Endothelial cell (in vitro differentiated cells): ENCODE measurements around the gene PDLIM7. TPM values are rescaled to one million over a fixed set of nuclear protein-coding genes. Genes with fewer than 3 reads are reported as not detected.

ENCODE experiments used
- DNase-seq: peaks from one replicate; pipeline ENCODE4 v3.0.0; 2021; ENCODE audit warnings: low spot score
- H3K27ac Mint-ChIP-seq: one replicate; pipeline ENCODE4 v1.8.0; 2021; ENCODE audit warnings: mixed read lengths, inconsistent platforms; ENCODE audit not compliant: unreplicated experiment
- H3K27me3 Mint-ChIP-seq: one replicate; pipeline ENCODE4 v1.8.0; 2021; ENCODE audit warnings: mild to moderate bottlenecking, moderate library complexity, mixed read lengths, inconsistent platforms; ENCODE audit not compliant: unreplicated experiment
- H3K36me3 Mint-ChIP-seq: one replicate; pipeline ENCODE4 v1.8.0; 2021; ENCODE audit warnings: mild to moderate bottlenecking, low read depth, mixed read lengths, inconsistent platforms; ENCODE audit not compliant: unreplicated experiment
- H3K4me1 Mint-ChIP-seq: one replicate; pipeline ENCODE4 v1.8.0; 2021; ENCODE audit warnings: mild to moderate bottlenecking, mixed read lengths, inconsistent platforms; ENCODE audit not compliant: unreplicated experiment
- H3K4me3 Mint-ChIP-seq: one replicate; pipeline ENCODE4 v1.8.0; 2021; ENCODE audit warnings: mild to moderate bottlenecking, mixed read lengths, inconsistent platforms; ENCODE audit not compliant: unreplicated experiment
- H3K9me3 Mint-ChIP-seq: one replicate; pipeline ENCODE4 v1.8.0; 2021; ENCODE audit warnings: mixed read lengths, inconsistent platforms; ENCODE audit not compliant: unreplicated experiment
- total RNA-seq: library from RNA; stranded (reverse); fragmentation: NEBNext Ultra II Directional; extraction: Animal tissue kit (Norgen Biotek cat#: 25700); gene quantifications from one replicate; pipeline ENCODE4 v1.2.1, GENCODE V29; 2021; ENCODE audit not compliant: unreplicated experiment
- TF ChIP-seq, protein P1 (sequence below): fragments of 200-600 bp; sonication (generic); IDR thresholded peaks from one replicate; pipeline ENCODE4 v1.5.0; 2021; ENCODE audit warnings: antibody characterized with exemption; ENCODE audit not compliant: unreplicated experiment

The PDLIM7 gene
- total RNA-seq, 1 donor from 2014 or later, result 238 TPM

DNA sequence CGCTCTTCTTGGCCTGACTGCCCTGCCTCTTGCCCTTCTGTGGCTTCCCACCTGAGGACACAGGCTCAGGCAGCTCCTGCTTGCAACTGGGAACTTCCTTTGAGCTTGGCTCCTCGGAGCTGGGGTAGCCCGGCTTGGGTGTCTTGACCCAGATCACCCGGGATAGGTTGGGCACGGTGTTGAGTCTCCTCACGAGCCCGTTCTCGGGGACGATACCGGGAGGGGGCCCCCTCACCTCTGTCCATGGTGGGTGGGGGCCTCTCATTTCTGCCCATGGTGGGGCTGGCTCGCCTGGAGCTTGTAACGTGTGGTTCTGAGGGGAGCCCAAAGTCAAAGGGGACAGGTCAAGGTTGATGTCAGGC lies 27.1 kb upstream of the PDLIM7 start:
- H3K27me3 Mint-ChIP-seq, result peaks cover 2% of the 10 kb centered on the region
- TF ChIP-seq, protein P1, sequence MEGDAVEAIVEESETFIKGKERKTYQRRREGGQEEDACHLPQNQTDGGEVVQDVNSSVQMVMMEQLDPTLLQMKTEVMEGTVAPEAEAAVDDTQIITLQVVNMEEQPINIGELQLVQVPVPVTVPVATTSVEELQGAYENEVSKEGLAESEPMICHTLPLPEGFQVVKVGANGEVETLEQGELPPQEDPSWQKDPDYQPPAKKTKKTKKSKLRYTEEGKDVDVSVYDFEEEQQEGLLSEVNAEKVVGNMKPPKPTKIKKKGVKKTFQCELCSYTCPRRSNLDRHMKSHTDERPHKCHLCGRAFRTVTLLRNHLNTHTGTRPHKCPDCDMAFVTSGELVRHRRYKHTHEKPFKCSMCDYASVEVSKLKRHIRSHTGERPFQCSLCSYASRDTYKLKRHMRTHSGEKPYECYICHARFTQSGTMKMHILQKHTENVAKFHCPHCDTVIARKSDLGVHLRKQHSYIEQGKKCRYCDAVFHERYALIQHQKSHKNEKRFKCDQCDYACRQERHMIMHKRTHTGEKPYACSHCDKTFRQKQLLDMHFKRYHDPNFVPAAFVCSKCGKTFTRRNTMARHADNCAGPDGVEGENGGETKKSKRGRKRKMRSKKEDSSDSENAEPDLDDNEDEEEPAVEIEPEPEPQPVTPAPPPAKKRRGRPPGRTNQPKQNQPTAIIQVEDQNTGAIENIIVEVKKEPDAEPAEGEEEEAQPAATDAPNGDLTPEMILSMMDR, result no peak
- H3K4me3 Mint-ChIP-seq, result no peak overlapping the region
- no peaks in the 10 kb centered on the region for H3K9me3 Mint-ChIP-seq
- no peak for DNase-seq
- no peaks in the 10 kb centered on the region for H3K4me1 Mint-ChIP-seq
- H3K27ac Mint-ChIP-seq, result no peak overlapping the region
- H3K36me3 Mint-ChIP-seq, result peaks cover 23% of the 10 kb centered on the region

DNA sequence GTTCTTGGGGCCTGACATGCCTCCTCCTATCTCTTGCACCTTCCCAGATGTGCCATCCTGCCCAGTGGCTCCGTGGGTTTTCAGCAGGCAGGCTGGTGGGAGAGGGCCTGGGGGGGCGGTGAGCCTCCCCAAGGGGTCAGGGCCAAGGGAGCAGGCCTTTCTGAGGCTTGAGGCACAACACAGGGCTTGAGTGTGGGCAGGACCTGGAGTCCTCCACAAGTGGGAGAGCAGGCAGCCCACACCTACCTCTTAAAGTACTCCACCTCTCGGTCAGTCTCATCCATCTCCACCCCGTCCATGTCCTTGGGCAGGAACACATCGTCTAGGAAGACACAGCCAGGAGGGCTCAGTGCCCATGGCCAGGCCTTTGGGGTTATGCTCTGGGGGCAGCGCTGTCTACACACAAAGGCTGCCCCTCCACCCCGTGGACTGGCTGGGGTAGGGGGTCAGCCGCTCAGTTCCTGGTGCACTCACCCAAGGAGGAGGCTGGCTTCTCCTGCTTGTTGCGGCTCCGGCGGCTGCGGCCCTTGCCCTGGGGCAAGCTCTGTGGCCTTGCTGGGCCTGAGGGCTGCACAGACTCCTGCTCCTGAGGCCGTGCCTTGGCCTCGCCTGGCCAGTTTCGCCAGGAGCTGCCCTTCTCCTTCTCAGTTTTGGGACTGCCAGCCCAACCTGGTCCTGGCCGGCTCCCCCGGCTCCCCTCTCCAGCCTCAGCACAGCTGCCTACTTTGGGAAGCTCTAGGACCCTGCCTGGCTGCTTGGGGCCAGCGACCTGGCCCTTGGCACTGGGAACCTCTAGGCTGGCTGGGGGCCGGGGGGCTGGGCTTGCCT lies 26.5 kb upstream of the PDLIM7 start:
- TF ChIP-seq, protein P1, result no peak
- Mint-ChIP-seq H3K4me1 (no peaks in the 10 kb centered on the region), H3K9me3 (no peaks in the 10 kb centered on the region)

DNA sequence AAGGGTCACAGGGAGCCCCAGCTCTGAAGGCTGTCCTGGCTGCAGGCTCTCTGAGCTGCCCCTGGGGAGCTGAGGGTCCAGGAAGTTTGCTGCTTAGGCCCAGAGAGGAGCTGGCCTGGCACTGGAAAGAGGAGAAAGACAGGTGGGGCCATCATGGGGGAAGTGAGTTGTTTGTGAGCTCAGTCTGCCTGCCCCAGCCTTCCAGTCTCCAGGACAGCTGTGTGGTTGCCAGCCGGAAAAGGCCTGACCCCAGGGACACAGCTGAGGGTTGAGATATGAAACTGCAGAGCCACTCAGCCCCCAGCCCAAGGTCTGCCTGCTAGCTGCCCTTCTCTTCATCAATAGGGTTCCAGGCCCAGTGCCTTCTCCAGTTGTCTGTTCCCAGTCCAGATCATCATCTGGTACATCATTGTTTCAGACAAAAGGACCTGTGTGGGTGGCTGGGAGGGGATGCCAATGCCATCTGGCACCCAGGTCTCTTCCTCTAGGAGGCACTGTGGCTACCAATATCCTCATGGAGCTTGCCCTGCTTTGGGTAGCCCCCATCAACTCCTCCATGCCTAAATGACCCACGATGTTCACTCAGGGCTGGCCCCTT lies 23.6 kb upstream of the PDLIM7 start:
- Mint-ChIP-seq H3K9me3 (no peaks in the 10 kb centered on the region), H3K27me3 (peaks cover 4% of the 10 kb centered on the region), H3K36me3 (peaks cover 31% of the 10 kb centered on the region), H3K4me3 (no peak overlapping the region), H3K4me1 (peaks cover 9% of the 10 kb centered on the region), H3K27ac (no peak overlapping the region)
- TF ChIP-seq, protein P1, result no peak
- no peak for DNase-seq

More for the DNA sequence above, 26.5 kb upstream of the PDLIM7 start:
- Mint-ChIP-seq H3K36me3 (peaks cover 24% of the 10 kb centered on the region), H3K27me3 (no peaks in the 10 kb centered on the region), H3K4me3 (no peak overlapping the region), H3K27ac (no peak overlapping the region)
- no peak for DNase-seq

DNA sequence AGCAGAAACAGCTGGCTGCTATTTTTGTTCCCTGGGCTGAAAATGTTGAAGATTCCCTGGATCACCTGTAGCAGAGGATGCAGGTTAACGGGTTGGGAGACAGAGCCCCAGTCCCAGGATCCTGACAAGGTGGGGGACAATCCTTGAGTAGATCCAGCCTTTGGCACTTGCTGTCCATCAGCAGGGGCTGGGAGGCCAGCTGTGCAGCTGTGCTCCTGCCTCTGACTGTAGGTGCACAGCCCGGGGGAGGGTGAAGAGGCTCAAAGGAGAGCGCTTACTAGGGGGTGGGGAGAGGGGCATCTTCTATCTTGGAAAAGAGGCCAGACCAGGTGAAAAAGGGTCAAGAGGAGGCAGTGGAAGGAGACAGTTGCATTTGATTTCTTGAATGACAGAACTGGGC lies 22.9 kb upstream of the PDLIM7 start:
- H3K9me3 Mint-ChIP-seq, result no peaks in the 10 kb centered on the region
- peak overlapping the region; percentile 67 for H3K4me3 Mint-ChIP-seq
- TF ChIP-seq, protein P1, result no peak
- no peak for DNase-seq
- H3K27me3 Mint-ChIP-seq, result peaks cover 7% of the 10 kb centered on the region
- peaks cover 15% of the 10 kb centered on the region for H3K4me1 Mint-ChIP-seq
- peaks cover 35% of the 10 kb centered on the region for H3K36me3 Mint-ChIP-seq
- peak overlapping the region; percentile 11 for H3K27ac Mint-ChIP-seq
